ENCODE results near the gene DDX46.
"Not testable (repeated sequence)": the region's sequence is repeated elsewhere in the genome, so short reads cannot be mapped to it uniquely, and the experiment has no call there.

The DDX46 gene, protein sequence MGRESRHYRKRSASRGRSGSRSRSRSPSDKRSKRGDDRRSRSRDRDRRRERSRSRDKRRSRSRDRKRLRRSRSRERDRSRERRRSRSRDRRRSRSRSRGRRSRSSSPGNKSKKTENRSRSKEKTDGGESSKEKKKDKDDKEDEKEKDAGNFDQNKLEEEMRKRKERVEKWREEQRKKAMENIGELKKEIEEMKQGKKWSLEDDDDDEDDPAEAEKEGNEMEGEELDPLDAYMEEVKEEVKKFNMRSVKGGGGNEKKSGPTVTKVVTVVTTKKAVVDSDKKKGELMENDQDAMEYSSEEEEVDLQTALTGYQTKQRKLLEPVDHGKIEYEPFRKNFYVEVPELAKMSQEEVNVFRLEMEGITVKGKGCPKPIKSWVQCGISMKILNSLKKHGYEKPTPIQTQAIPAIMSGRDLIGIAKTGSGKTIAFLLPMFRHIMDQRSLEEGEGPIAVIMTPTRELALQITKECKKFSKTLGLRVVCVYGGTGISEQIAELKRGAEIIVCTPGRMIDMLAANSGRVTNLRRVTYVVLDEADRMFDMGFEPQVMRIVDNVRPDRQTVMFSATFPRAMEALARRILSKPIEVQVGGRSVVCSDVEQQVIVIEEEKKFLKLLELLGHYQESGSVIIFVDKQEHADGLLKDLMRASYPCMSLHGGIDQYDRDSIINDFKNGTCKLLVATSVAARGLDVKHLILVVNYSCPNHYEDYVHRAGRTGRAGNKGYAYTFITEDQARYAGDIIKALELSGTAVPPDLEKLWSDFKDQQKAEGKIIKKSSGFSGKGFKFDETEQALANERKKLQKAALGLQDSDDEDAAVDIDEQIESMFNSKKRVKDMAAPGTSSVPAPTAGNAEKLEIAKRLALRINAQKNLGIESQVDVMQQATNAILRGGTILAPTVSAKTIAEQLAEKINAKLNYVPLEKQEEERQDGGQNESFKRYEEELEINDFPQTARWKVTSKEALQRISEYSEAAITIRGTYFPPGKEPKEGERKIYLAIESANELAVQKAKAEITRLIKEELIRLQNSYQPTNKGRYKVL

DNA sequence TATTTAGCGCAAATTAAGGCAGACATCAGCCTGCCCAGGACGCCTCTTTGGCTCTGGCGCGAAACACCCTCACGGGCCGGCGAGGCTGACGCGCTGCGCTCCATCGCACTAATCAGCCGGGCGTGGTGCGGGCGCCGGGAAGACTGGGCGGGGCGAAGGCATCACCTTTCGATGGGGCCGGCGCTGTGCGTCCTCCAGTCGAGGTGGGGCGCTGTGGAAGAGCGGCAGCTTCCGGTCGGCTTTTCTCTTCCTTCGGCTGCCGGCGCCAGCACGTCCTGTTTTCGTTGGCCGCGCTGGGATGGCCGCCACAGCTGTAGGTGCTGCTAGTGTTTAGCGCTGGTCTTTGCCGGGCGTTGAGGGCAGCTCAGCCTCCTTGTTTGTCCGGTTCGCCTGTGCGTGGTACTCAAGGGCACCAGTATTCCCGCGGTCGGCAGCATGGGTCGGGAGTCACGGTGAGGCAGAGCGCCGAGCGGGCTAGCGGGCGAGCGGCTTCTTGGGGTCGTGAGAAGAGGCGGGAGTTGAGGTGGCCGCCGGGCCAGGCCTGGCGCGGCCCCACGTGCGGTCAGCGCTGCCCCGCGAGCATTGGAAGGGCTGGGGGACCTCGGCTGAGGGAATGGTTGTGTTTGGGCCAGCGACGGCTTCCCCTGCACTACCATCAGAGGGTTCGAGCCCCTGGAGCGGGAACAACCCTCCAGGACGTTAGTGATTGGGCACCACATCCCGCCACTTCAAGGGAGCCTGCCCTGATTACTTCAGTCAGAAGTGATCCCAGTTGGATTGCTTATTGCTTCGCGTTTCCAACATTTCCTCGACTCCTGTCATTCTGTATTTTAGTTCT is at the start of gene DDX46:
Gene DDX46, plus strand, starts transcription at position 276 of the 838 bp plus-strand sequence. Its CDS starts 160 bp downstream, at position 436.
- DNase-seq (ENCODE audit: low read depth in 2 of 2), result peak; percentile 92 to 93

DNA sequence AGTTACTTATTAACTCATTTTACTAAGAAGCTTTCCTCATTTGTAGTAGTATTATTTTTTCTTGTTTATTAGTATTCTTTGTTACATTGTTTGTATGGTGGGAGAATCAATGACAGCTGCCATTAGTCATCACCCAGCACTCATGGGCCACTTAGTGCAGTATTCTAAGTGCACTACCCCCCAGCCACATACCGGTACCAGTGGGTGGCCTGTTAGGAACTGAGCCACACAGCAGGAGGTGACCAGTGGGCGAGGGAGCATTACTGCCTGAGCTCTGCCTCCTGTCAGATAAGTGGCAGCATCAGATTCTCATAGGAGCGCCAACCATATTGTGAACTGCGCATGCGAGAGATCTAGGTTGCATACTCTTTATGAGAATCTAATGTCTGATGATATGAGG is 44.5 kb upstream of the DDX46 start:
- no peak for DNase-seq (ENCODE audit: low read depth in 2 of 2)

DNA sequence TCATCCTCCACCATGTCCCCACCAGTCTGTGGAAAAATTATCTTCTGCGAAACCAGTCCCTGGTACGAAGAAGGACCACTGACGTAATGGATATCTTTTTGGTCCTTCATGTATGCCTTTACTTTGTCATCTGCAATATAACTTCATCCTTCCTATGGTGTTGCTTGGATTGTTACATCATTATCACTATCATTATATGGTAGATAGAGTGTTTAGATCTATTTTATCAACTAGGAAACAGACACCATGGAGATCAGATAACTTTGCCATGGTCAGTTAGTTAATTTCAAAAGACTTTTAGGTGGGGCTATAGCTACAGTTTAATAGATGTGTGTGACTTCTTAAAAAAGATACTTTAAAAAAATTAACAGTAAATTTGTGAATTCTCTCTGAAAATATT is 44.0 kb upstream of the DDX46 start:
- no peak for DNase-seq (ENCODE audit: low read depth in 2 of 2)

DNA sequence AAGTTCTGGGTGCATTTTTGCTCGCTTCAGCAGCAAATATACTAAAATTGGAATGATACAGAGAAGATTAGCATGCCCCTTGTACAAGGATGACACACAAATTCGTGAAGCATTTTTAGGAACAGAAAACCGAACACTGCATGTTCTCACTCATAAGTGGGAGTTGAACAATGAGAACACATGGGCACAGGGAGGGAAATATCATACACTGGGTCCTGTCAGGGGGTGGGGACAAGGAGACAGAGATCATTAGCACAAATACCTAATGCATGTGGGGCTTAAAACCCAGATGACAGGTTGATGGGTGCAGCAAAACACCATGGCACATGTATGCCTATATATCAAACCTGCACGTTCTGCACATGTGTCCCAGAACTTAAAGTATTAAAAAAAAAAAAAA is 43.1 kb upstream of the DDX46 start:
- not testable (repeated sequence) for DNase-seq (ENCODE audit: low read depth in 2 of 2)

DNA sequence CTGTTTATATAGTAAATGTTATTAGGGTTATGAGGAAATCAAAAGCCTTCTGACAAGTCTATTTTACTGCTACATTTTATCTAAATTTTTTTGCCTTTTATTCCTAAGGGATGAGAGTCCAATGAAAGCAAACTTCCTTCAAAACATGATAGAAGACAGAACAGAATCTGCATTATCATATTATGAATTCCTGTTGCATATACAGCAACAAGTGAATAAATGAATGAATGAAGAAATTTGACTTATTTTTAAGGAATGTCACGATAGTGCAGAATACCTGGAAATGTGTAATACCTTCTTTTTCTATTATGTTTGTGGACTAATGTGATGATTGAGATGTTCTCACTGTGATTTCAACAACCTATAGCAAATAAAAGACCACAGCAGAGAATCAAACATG is 33.7 kb upstream of the DDX46 start:
- no peak for DNase-seq (ENCODE audit: low read depth in 2 of 2)

DNA sequence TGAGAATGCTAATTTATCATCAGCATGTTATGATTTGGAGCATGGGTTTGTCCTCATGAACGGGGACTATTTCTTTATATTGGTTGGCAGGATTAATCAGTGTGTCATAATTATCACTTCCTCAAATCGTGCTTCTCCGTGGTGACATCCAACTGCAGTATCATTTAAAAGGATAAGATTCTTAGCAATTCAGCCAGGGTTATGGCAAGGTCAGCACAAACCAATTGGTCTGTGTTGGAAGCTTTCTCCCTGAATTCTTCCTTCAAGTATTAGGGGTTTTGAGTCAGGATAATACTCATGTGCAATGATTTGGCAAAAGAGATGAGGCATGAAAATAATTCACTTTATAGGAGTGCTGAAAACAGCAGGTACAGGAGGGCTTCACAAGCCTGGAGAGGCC is 25.8 kb upstream of the DDX46 start:
- no peak for DNase-seq (ENCODE audit: low read depth in 2 of 2)

DNA sequence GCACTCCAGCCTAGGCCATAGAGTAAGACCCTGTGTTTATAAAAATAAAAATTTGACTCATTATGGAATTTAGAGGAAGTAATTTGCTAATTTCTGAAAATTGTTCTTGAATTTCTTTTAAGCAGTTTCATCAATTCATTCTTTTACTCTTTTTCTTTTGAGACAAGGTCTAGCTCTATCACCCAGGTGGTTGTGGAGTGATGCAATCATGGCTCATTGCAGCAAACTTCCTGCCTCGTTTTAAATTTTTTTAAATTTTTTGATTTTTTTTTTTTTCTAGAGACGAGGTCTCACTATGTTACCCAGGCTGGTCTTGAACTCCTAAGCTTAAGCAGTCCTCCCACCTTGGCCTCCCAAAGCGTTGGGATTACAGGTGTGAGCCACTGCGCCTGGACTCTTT is 23.3 kb upstream of the DDX46 start:
- no peak for DNase-seq (ENCODE audit: low read depth in 2 of 2)

DNA sequence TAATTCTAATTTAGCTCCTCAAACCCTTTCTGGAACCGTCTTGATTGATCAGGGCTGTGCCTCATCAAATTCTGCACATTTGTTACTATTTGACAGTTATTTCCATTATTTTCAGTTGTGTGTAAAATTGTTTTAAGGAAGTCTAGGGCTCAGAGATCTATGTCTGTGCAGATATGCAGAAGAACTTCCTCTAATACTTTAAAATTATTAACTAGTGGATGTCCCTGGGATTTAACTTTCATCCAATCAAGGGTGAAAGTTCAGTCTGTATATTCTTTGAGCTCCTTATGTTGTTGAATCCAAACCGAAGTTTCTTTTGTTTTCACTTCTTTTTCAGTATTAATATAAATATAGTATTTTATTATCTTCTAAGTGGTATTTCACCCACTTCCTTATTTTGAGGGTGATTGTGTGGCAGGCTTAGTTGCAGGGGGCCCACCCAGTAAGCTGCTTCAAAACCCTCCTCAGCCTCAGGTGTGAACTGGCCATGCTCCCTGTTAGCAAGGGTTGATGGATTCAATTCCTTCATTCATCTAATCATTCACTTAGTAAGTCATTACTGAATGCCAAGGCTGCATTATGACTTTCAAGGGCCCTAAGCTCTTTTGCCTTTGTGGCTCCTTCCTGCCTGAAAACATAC is 22.3 kb upstream of the DDX46 start:
- no peak for DNase-seq (ENCODE audit: low read depth in 2 of 2)

DNA sequence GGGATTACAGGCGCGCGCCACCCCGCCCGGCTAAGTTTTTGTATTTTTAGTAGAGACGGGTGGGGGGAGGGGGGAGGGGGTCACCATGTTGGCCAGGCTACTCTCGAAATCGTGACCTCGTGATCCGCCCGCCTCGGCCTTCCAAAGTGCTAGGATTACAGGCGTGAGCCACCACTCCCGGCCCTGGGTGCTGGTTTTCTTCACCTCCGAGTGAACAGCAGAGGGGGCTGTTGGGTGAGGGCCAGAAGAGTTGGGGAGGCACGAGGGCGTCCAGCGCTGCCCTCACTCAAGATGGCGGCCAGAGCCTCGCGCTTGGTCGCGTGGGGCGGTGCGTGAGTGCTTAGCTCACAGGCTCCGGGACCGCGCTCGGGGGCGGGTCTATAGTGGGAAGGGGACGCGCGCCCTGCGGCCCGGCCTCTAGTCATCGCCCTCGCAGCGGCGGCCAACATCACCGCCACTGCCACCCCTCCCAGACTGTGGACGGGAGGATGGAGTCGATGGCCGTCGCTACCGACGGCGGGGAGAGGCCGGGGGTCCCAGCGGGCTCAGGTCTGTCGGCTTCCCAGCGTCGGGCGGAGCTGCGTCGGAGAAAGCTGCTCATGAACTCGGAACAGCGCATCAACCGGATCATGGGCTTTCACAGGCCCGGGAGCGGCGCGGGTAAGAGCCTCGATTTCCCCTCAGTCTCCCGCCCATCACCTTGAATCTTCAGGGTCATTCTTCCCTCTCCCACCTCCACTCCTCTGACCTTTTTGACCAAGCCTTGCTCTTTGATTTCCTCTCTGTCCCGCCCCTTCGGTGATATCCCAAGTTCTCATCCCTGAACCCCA is 20.2 kb upstream of the DDX46 start, which contains the start of gene CAMLG:
Gene CAMLG, plus strand, starts transcription at position 416 of the 830 bp plus-strand sequence. Its CDS starts 73 bp downstream, at position 489.
- peak; percentile 97 to 98 for DNase-seq (ENCODE audit: low read depth in 2 of 2)

DNA sequence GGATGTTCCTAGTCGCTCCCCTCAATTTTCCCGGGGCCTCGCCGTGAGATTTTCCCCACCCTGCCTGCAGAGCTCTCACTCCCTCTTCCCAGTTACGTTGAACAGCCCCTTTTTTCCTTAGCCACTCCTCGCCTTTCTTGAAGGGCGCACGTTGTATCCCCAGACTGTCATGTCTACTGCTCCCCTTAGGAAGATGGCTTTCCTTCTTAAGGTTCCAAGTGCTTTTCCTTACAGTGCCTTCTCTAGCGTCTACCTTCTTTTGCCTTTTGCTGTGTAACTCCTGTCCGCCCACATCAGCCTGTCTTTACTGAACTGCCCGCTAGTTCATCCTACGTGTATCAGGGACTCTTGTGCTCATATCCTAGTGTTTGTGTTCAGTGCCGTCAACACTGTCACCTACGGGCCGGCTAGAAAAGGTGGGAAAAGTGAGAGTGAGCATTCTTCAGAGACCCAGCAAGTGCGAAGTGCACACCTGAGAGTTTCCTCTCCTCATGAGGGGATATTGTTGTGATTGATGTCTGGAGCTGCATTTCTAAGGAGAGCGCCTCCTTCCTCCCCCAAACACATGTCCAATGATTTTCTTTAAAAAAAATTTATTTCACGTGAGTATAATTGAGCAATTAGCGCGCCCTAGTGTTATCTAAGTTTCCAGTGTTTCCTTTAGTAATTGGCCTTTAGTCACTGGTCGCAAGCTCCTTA is 19.5 kb upstream of the DDX46 start:
- no peak for DNase-seq (ENCODE audit: low read depth in 2 of 2)

DNA sequence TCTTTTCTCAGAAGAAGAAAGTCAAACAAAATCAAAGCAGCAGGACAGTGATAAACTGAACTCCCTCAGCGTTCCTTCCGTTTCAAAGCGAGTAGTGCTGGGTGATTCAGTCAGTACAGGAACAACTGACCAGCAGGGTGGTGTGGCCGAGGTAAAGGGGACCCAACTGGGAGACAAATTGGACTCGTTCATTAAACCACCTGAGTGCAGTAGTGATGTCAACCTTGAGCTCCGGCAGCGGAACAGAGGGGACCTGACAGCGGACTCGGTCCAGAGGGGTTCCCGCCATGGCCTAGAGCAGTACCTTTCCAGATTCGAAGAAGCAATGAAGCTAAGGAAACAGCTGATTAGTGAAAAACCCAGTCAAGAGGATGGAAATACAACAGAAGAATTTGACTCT is 17.5 kb upstream of the DDX46 start:
- DNase-seq (ENCODE audit: low read depth in 2 of 2), result no peak

DNA sequence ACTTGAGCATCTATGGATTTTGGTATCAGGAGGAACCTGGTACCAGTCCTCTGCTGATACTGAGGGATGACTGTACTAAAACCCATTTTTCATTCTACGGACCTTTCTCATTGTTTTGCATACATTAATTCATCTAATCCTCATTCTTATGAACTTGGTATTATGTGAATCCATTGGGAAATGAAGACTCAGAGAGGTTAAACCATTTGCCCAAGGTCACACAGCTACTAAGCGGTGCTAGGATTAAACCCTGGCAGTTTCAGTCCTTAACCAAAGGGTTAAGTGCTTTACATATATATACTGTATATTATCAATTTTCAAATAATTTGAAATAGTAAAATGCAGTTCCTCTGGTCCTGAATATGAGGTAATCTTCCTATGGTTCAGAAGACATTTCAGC is 16.4 kb upstream of the DDX46 start:
- DNase-seq (ENCODE audit: low read depth in 2 of 2), result no peak

DNA sequence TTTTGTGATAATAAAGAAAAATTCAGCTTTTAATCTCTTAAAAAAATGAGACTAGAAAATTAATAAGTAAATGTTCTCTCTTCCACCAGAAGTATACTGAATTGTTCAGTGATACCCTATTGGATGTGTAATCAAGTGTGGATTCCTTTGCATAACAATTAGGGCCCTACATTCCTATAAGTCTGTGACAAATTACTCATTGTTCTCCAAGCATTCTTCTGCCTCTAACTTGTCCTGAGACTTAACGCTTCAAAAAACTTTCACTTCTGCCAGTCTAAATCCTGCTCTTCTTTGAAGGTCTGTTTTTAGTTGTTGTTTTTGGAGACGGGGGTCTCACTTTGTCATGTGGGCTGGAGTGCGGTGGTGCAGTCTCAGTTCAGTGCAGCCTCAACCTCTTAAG is 9.2 kb upstream of the DDX46 start:
- DNase-seq (ENCODE audit: low read depth in 2 of 2), result no peak

DNA sequence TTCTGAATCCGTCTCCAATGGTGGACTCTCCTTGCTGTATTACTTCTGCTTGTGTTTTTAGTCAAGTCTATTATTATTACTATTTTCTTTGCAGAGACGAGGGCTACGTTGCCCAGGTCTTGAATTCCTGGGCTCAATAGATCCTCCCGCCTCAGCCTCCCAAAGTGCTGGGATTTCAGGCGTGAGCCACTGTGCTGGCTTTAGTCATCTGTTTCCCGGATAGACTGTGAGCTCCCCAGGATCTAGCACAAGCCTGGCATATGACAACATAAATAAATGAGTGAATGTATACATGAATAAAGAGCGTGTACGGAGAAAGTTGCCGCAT is 439 bp upstream of the DDX46 start:
- no peak for DNase-seq (ENCODE audit: low read depth in 2 of 2)

DNA sequence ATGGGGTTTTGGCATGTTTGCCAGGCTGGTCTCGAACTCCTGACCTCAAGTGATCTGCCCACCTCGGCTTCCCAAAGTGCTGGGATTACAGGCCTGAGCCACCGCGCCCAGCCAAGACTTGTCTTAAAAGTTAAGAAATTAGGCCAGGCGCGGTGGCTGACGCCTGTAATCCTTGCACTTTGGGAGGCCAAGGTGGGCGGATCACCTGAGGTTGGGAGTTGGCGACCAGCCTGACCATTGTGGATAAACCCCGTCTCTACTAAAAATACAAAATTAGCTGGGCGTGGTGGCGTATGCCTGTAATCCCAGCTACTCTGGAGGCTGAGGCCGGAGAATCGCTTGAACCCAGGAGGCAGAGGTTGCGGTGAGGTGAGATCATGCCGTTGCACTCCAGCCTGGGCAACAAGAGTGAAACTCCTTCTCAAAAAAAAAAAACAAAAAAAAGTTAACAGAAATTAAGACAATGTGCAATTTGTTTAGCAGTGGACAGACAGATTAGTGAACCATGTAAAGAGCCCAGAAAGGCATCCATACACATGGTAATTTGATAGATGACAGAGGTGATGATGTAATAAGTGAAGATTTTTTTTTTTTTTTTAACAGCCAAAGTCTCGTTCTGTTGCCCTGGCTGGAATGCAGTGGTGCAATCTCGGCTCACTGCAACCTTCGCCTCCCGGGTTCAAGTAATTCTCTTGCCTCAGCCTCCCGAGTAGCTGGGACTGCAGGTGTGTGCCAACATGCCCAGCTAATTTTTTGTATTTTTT is 9.1 kb downstream of the DDX46 start:
- not testable (repeated sequence) for DNase-seq (ENCODE audit: low read depth in 2 of 2)

DNA sequence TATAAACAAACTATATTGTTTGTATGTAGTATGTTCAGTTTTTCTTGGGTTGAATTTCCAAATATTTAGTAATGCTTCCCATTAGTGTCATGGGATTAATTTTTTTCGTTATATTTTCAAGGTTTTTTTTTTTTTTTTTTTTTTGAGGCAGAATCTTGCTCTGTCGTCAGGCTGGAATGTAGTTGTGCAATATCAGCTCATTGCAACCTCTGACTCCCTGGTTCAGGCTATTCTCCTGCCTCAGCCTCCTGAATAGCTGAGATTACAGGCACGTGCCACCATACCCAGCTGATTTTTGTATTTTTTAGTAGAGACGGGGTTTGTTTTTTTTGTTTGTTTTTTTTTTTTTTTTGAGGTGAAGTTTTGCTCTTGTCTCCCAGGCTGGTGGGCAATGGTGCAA is 10.6 kb downstream of the DDX46 start:
- DNase-seq (ENCODE audit: low read depth in 2 of 2), result no peak

DNA sequence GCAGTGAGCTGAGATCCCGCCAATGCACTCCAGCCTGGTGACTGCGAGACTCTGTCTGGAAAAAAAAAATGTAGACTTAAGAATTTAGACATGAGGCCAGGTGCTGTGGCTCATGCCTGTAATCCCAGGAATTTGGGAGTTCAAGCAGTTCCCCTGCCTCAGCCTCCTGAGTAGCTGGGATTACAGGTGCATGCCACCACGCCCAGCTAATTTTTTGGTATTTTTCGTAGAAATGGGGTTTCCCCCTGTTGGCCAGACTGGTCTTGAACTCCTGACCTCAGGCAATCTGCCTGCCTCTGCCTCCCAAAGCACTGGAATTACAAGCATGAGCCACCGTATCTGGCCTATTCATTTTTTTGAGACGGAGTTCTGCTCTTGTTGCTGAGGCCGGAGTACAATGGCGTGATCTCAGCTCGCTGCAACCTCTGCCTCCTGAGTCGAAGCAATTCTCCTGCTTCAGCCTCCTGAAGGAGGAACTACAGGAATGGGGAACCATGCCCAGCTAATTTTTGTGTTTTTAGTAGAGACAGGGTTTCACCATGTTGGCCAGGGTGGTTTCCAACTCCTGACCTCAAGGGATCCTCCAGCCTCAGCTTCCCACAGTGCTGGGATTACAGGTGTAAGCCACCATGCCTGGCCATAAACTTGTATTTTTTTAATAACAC is 14.0 kb downstream of the DDX46 start:
- DNase-seq (ENCODE audit: low read depth in 2 of 2), result no peak

DNA sequence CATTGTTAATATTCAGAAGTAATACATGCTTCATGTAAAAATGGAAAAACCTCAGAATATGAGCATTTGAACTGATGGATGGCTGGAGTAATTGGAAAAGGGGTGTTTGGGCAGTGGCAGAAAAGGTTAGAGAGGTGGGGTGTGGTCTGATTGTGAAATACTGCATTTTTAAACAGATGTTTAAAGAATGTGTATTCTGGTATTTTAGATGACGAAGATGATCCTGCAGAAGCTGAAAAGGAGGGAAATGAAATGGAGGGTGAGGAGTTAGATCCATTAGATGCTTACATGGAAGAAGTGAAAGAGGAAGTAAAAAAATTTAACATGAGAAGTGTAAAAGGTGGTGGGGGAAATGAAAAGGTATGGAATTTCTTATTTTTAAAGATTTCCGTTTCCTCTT is 18.8 kb downstream of the DDX46 start:
- DNase-seq (ENCODE audit: low read depth in 2 of 2), result no peak

All from stimulated activated CD8-positive, alpha-beta memory T cell treated with anti-CD3 and anti-CD28 coated beads, Interleukin-15, amount 100 ng/mL, for 48 hours (primary cell).